ENCODE measurements around the gene IP6K2. TPM values are rescaled to one million over a fixed set of nuclear protein-coding genes. Genes with fewer than 3 reads are reported as not detected.
A peak's percentile ranks its signal among the peaks of the same experiment; 100 is the strongest.

Gene IP6K2
- total RNA-seq, 1 donor from 2014 or later = 209 TPM

DNA sequence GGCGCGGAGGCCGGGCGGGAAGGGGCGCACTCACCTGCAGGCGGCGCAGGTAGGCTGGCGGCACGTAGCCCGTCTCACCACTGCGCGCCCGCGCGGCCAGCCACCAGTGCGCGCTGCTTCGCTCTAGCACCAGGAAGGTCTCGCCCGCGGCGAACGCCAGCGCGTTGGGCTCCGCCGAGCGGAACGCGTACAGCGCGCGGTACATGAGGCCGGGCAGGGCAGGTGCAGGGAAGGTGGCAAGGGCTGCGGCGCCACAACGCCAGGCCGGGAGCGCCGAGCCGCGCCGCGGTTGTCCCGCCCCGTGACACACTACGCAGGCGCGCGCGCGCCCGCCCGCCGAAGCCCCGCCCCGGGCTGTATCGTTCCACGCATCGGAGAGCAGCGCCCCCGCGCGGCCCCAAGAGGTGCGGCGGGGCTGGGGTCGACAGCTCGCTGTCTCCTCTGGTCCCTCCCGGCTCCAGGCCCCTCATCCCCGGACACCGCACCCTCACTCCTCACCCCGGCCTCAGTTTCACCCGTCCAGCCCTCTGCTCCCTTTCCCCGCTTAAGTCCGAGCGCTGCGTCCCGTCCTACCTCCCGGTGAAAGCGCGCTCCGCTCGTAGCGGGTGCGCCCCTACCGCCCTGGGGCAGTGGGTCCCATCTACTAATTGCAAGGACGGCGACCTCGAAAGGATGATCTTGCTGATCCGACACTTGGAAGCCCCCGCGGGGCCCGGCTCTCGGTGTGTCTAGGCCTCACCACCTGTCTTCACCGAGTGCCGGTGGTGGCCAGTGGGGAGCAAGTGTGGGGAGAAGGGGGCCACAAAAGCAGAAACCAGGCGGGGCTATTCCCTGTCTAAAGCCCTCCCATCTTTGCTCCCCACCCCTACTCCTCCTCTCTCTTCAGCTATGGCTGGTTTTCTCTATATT is 31.2 kb downstream of the IP6K2 start, which contains the start of gene NCKIPSD:
NCKIPSD (minus strand) TSS at position 313 of the 909 bp plus-strand sequence; CDS start at position 205, 108 bp downstream.
- Mint-ChIP-seq H3K27ac (peak within 1 kb of the TSS; percentile 89), H3K4me3 (peak within 1 kb of the TSS; percentile 87), H3K36me3 (peaks cover 21% of the 10 kb centered on the region), H3K9me3 (no peaks in the 10 kb centered on the region), H3K27me3 (ENCODE audit: low read depth) (no peaks in the 10 kb centered on the region), H3K4me1 (peaks cover 29% of the 10 kb centered on the region)
- peak; percentile 89 to 94 for DNase-seq (ENCODE audit: low spot score in 2 of 2, unreplicated experiment in 2 of 2)
- TF ChIP-seq, protein P1, sequence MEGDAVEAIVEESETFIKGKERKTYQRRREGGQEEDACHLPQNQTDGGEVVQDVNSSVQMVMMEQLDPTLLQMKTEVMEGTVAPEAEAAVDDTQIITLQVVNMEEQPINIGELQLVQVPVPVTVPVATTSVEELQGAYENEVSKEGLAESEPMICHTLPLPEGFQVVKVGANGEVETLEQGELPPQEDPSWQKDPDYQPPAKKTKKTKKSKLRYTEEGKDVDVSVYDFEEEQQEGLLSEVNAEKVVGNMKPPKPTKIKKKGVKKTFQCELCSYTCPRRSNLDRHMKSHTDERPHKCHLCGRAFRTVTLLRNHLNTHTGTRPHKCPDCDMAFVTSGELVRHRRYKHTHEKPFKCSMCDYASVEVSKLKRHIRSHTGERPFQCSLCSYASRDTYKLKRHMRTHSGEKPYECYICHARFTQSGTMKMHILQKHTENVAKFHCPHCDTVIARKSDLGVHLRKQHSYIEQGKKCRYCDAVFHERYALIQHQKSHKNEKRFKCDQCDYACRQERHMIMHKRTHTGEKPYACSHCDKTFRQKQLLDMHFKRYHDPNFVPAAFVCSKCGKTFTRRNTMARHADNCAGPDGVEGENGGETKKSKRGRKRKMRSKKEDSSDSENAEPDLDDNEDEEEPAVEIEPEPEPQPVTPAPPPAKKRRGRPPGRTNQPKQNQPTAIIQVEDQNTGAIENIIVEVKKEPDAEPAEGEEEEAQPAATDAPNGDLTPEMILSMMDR (IDR thresholded peaks at IDR 0.05; ENCODE audit: unreplicated experiment) = peak; percentile 86

DNA sequence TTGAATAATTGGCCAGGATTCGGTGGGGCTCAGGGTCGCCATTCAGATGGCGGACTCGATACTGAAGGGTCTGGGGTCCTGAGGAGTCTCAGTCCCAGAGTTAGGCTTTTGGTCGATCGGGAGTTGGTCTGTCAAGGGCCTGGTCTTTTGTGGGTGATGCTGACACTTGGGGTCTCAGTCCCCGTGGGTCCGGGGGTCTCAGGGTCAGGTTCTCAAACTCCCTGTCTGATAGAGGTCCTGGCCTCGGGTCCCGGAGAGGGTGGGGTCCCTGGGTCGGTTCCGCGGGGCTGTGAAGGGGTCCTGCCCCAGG is 31.8 kb downstream of the IP6K2 start:
- no peaks in the 10 kb centered on the region for H3K27me3 Mint-ChIP-seq (ENCODE audit: low read depth)
- peaks cover 29% of the 10 kb centered on the region for H3K4me1 Mint-ChIP-seq
- H3K9me3 Mint-ChIP-seq = no peaks in the 10 kb centered on the region
- TF ChIP-seq, protein P1 (IDR thresholded peaks at IDR 0.05; ENCODE audit: unreplicated experiment) = no peak
- peak overlapping the region; percentile 87 for H3K4me3 Mint-ChIP-seq
- H3K36me3 Mint-ChIP-seq = peaks cover 27% of the 10 kb centered on the region
- H3K27ac Mint-ChIP-seq = peak overlapping the region; percentile 43
- no peak for DNase-seq (ENCODE audit: low spot score in 2 of 2, unreplicated experiment in 2 of 2)

DNA sequence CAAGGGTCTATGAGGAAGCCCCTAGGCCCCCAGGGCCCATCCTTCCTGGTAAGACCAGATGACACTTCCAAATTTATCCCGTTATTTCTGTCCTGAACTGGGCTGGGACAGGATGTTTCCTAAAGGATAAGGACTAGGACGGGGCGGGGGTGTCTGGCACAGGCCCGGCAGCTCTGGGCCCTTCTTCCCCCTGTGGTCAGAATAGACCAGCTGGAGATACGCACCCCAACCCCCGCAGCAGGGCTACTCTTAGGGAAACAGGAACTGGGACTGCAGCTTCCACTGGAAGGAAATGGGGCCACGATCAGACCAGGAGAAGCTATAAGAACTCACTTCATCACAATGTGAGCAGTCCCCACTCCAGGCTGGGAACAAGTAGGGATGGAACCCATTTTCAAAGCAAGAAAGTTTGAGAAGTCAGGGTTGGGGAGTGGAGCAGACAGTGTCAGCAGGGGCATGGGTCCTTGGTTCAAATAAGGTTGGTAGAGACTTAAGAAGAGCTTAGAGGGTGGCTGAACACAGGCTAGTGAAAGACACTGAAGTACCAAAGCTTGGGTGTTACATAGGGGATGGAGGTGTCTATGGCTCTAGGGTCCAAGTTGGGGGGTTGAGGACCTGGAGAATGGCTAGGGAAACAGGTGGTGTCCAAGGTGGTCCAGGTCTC is 32.4 kb downstream of the IP6K2 start:
- Mint-ChIP-seq H3K36me3 (peaks cover 24% of the 10 kb centered on the region), H3K27ac (peak overlapping the region; percentile 89)

DNA sequence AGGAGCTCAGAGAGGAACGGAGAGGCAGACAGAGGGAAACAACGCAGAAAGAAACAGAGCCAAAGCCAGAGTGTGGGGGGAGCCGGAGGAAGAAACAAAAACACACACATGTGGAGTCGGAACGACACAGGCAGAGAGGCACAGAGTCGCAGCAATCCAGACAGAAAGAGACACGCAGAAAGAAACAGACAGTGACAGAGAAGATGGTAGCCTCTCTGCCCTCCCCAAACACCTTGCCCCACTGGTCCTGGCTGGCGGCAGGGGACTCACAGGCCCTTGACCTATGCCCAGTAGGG is 33.0 kb downstream of the IP6K2 start:
- Mint-ChIP-seq H3K27ac (peak overlapping the region; percentile 95), H3K27me3 (ENCODE audit: low read depth) (no peaks in the 10 kb centered on the region), H3K4me3 (peak overlapping the region; percentile 87), H3K4me1 (peaks cover 29% of the 10 kb centered on the region), H3K9me3 (no peaks in the 10 kb centered on the region), H3K36me3 (peaks cover 27% of the 10 kb centered on the region)
- no peak for DNase-seq (ENCODE audit: low spot score in 2 of 2, unreplicated experiment in 2 of 2)
- TF ChIP-seq, protein P1 (IDR thresholded peaks at IDR 0.05; ENCODE audit: unreplicated experiment) = no peak

More for the DNA sequence above, 32.4 kb downstream of the IP6K2 start:
- Mint-ChIP-seq H3K4me3 (peak overlapping the region; percentile 87), H3K9me3 (no peaks in the 10 kb centered on the region), H3K4me1 (peaks cover 29% of the 10 kb centered on the region), H3K27me3 (ENCODE audit: low read depth) (no peaks in the 10 kb centered on the region)
- no peak for DNase-seq (ENCODE audit: low spot score in 2 of 2, unreplicated experiment in 2 of 2)
- TF ChIP-seq, protein P1 (IDR thresholded peaks at IDR 0.05; ENCODE audit: unreplicated experiment) = no peak

DNA sequence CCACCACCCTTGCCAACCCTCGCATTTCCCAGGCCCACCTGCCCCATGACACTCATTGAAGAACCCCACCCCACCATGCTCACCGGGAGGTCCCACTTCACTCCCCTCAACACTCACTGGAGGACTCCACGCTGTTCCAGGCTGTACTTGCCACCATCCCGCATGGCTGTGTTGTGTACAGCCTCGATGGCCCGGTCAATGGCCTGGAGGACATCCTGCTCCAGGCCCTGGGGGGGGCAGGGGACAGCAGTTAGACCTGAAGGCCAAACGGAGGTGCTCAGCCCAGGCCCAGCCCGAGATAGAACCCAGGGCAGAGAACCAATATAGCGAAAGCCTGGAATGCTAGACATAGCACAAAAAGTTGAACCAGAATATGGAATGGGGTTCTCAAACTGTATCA is 34.2 kb downstream of the IP6K2 start:
- Mint-ChIP-seq H3K27ac (peak overlapping the region; percentile 95), H3K4me3 (peak overlapping the region; percentile 87), H3K9me3 (no peaks in the 10 kb centered on the region), H3K4me1 (peaks cover 29% of the 10 kb centered on the region), H3K27me3 (ENCODE audit: low read depth) (no peaks in the 10 kb centered on the region), H3K36me3 (peaks cover 28% of the 10 kb centered on the region)
- no peak for DNase-seq (ENCODE audit: low spot score in 2 of 2, unreplicated experiment in 2 of 2)
- TF ChIP-seq, protein P1 (IDR thresholded peaks at IDR 0.05; ENCODE audit: unreplicated experiment) = no peak
